HCT116 (cell line): Measurements from ENCODE around the gene ARFRP1. TPM values are rescaled to one million over a fixed set of nuclear protein-coding genes. Genes with fewer than 3 reads are reported as not detected.

Source experiments
- ATAC-seq: fragments of 200-7000 bp; cut with Tn5 transposase; 2 replicates; pipeline ENCODE4 v1.9.1; 2020; ENCODE audit warnings: mild to moderate bottlenecking, moderate library complexity
- BruUV-seq: library from RNA; stranded (reverse); fragments of 400-500 nt; replicated peaks from 2 replicates; lab custom pipeline; 2021; lab: Mats Ljungman, UMichigan
- CTCF ChIA-PET: fragments of 300-600 bp; sonication (Branson Sonifier 250); formaldehyde crosslinking; loops from one replicate; lab custom pipeline; 2021; ENCODE audit warnings: antibody characterized with exemption; lab: Charles Lee
- POLR2A ChIA-PET: fragments of 300-600, 350-600 bp; sonication (Branson Sonifier 250); formaldehyde crosslinking; loops from one replicate; lab custom pipeline; 2021; ENCODE audit warnings: antibody characterized with exemption; lab: Charles Lee
- RAD21 ChIA-PET, 2 experiments: fragments of 300-600 bp; sonication (Branson Sonifier 250); formaldehyde crosslinking; loops; one replicate each; lab custom pipeline; 2023; ENCODE audit warnings: low total read pairs in 2 of 2; ENCODE audit not compliant: uncharacterized antibody in 2 of 2, unreplicated experiment in 2 of 2, low non-redundant PET in 1 of 2; lab: Charles Lee
- DNase-seq: peaks from one replicate; pipeline ENCODE4 v3.0.0-alpha.2; 2010; ENCODE audit warnings: low read depth, low spot score
- H2AFZ ChIP-seq: fragments of 200-600 bp; shearing (Covaris generic), sonication (generic); 2 replicates; pipeline ENCODE4 v1.6.1; 2017; ENCODE audit warnings: low read depth, mixed run types, mixed read lengths, antibody characterized with exemption, low read length; ENCODE audit not compliant: poor library complexity, severe bottlenecking
- H3K27ac ChIP-seq: 2 replicates; pipeline ENCODE4 v1.5.1; 2012; ENCODE audit warnings: low read depth, low read length
- H3K27me3 ChIP-seq: fragments of 200-600 bp; sonication (generic); 2 replicates; pipeline ENCODE4 v1.6.1; 2016; ENCODE audit warnings: mixed run types, low read length, mixed read lengths; ENCODE audit not compliant: insufficient read depth
- H3K36me3 ChIP-seq, 2 experiments: fragments of 200-500 bp in 1 of 2; fragments of 200-600 bp in 1 of 2; sonication (Bioruptor generic) in 1 of 2; sonication (generic) in 1 of 2; 2 replicates each; pipeline versions ENCODE4 v1.5.1 to v1.6.1; 2014 to 2016; ENCODE audit warnings: low read length in 2 of 2, inconsistent platforms in 1 of 2, mixed read lengths in 1 of 2, mixed run types in 1 of 2; ENCODE audit not compliant: insufficient read depth in 2 of 2, control insufficient read depth in 1 of 2
- H3K4me1 ChIP-seq, 2 experiments: fragments of 200-600 bp in 1 of 2; sonication (generic) in 1 of 2; 2 replicates each; pipeline versions ENCODE4 v1.5.1 to v1.6.1; 2012 to 2017; ENCODE audit warnings: low read length in 2 of 2, inconsistent platforms in 1 of 2, mild to moderate bottlenecking in 1 of 2, mixed read lengths in 1 of 2, mixed run types in 1 of 2, moderate library complexity in 1 of 2; ENCODE audit not compliant: insufficient read depth in 2 of 2, control insufficient read depth in 1 of 2
- H3K4me2 ChIP-seq: fragments of 200-600 bp; sonication (generic); 2 replicates; pipeline ENCODE4 v1.6.1; 2017; ENCODE audit warnings: mixed run types, low read length, mixed read lengths
- H3K4me3 ChIP-seq, 2 experiments: fragments of 200-600 bp in 1 of 2; sonication (generic) in 1 of 2; replicated peaks in 1 of 2; 2 replicates each; pipeline ENCODE4 v1.5.1; 2011 to 2016; ENCODE audit warnings: low read length in 2 of 2, control low read depth in 1 of 2, low read depth in 1 of 2, mild to moderate bottlenecking in 1 of 2, mixed read lengths in 1 of 2, mixed run types in 1 of 2
- H3K79me2 ChIP-seq: fragments of 200-600 bp; sonication (generic); 2 replicates; pipeline ENCODE4 v1.6.1; 2017; ENCODE audit warnings: mild to moderate bottlenecking, mixed run types, low read length, moderate library complexity, mixed read lengths; ENCODE audit not compliant: insufficient read depth
- H3K9ac ChIP-seq: fragments of 200-600 bp; sonication (generic); 2 replicates; pipeline ENCODE4 v1.6.1; 2016; ENCODE audit warnings: low read length, mixed read lengths
- H3K9me2 ChIP-seq: fragments of 200-600 bp; sonication (generic), shearing (Covaris generic); 2 replicates; pipeline ENCODE4 v1.6.1; 2017; ENCODE audit warnings: mixed run types, mild to moderate bottlenecking, moderate library complexity; ENCODE audit not compliant: insufficient read depth
- H3K9me3 ChIP-seq, 2 experiments: fragments of 200-500 bp in 1 of 2; fragments of 200-600 bp in 1 of 2; sonication (Bioruptor generic) in 1 of 2; sonication (generic) in 1 of 2; 2 replicates each; pipeline ENCODE4 v1.6.1; 2014 to 2017; ENCODE audit warnings: low read length in 2 of 2, mixed read lengths in 2 of 2, inconsistent platforms in 1 of 2, low read depth in 1 of 2, mild to moderate bottlenecking in 1 of 2, mixed run types in 1 of 2, moderate library complexity in 1 of 2; ENCODE audit not compliant: control insufficient read depth in 1 of 2, insufficient read depth in 1 of 2
- H4K20me1 ChIP-seq: fragments of 200-600 bp; sonication (generic), shearing (Covaris generic); 2 replicates; pipeline ENCODE4 v1.6.1; 2017; ENCODE audit warnings: mixed run types, mild to moderate bottlenecking, moderate library complexity; ENCODE audit not compliant: insufficient read depth
- CBX3 ChIP-seq: IDR thresholded peaks from 2 replicates; pipeline ENCODE4 v1.6.1; 2012; ENCODE audit warnings: low read depth
- CEBPB ChIP-seq: IDR thresholded peaks from 2 replicates; pipeline ENCODE4 v1.6.1; 2012; ENCODE audit warnings: low read depth
- CTCF ChIP-seq, 3 experiments: fragments of 200-600 bp in 1 of 3; sonication (generic) in 1 of 3; IDR thresholded peaks in 2 of 3; conservative IDR thresholded peaks in 1 of 3; 2 replicates each; pipeline ENCODE4 v1.5.1; 2012 to 2017; ENCODE audit warnings: low read depth in 2 of 3, low read length in 2 of 3, antibody characterized with exemption in 1 of 3, borderline replicate concordance in 1 of 3, control low read depth in 1 of 3, mild to moderate bottlenecking in 1 of 3, mixed read lengths in 1 of 3, mixed run types in 1 of 3, moderate library complexity in 1 of 3; ENCODE audit not compliant: insufficient read depth in 1 of 3
- EGR1 ChIP-seq: IDR thresholded peaks from 2 replicates; pipeline ENCODE4 v1.6.1; 2012; ENCODE audit warnings: low read depth
- JUND ChIP-seq: IDR thresholded peaks from 2 replicates; pipeline ENCODE4 v1.6.1; 2012
- POLR2A ChIP-seq: IDR thresholded peaks from 2 replicates; pipeline ENCODE4 v1.7.0; 2011; ENCODE audit warnings: borderline replicate concordance; ENCODE audit not compliant: insufficient read depth, insufficient read length; ENCODE audit errors: extremely low read depth
- POLR2AphosphoS5 ChIP-seq: IDR thresholded peaks from 2 replicates; pipeline ENCODE4 v1.6.1; 2011; ENCODE audit warnings: mild to moderate bottlenecking, low read depth, low read length, moderate library complexity
- RAD21 ChIP-seq: IDR thresholded peaks from 2 replicates; pipeline ENCODE4 v1.6.1; 2012; ENCODE audit warnings: low read depth, mild to moderate bottlenecking
- REST ChIP-seq: IDR thresholded peaks from 2 replicates; pipeline ENCODE4 v1.6.1; 2012; ENCODE audit warnings: low read depth
- TCF7L2 ChIP-seq: IDR thresholded peaks from 2 replicates; pipeline ENCODE4 v1.7.0; 2011; ENCODE audit warnings: borderline replicate concordance, inconsistent platforms; ENCODE audit not compliant: insufficient read depth, insufficient read length; ENCODE audit errors: extremely low read depth
- YY1 ChIP-seq: IDR thresholded peaks from 2 replicates; pipeline ENCODE4 v1.6.1; 2011; ENCODE audit warnings: low read length, low read depth, moderate library complexity, mild to moderate bottlenecking; ENCODE audit not compliant: insufficient replicate concordance; ENCODE audit errors: extremely low read depth
- ZNF274 ChIP-seq: fragments of 200-500 bp; sonication (Bioruptor generic); IDR thresholded peaks from 2 replicates; pipeline ENCODE4 v1.6.1; 2014; ENCODE audit warnings: mild to moderate bottlenecking, low read depth, low read length, inconsistent platforms
- intact Hi-C: fragments of 100-400 bp; cut with micrococcal nuclease; formaldehyde crosslinking; loops from 2 replicates; pipeline ENCODE4 v1.10.0; 2022
- total RNA-seq: library from RNA; stranded (reverse); gene quantifications from one replicate; pipeline ENCODE4 v1.2.1, GENCODE V29; 2021; ENCODE audit not compliant: unreplicated experiment

ARFRP1 gene
- total RNA-seq, 1 experiment from 2014 or later = 53.7 TPM

GRCh38 chr20:63745961-63746731, 38.4 kb upstream of the ARFRP1 start:
- ChIA-PET RAD21 (no interaction called here), CTCF (no interaction called here), POLR2A (no interaction called here)
- Histone ChIP-seq H3K27me3 (no peaks in the 10 kb centered on the region), H3K27ac (no peak overlapping the region; the same call in 1 of the 2 replicates), H2AFZ (no peak overlapping the region), H3K36me3 (peaks cover 3 to 23% of the 10 kb centered on the region in 2 experiments; a peak in 2 of 4 replicates), H3K9ac (no peak overlapping the region), H3K9me3 (no peaks in the 10 kb centered on the region), H3K4me2 (no peak overlapping the region), H3K9me2 (no peaks in the 10 kb centered on the region), H3K4me1 (peaks cover 7 to 10% of the 10 kb centered on the region in 2 experiments; a peak in 3 of 4 replicates), H3K4me3 (no peak overlapping the region), H4K20me1 (no peaks in the 10 kb centered on the region), H3K79me2 (peaks cover 12% of the 10 kb centered on the region)
- ATAC-seq (no peak), DNase-seq (no peak)
- BruUV-seq = no TSS peak
- intact Hi-C loops = no loop called here
- TF ChIP-seq RAD21 = no peak
- TF ChIP-seq POLR2AphosphoS5 = peak; percentile 29; the same call in 1 of the 2 replicates
- TF ChIP-seq CBX3 = no peak

- Histone ChIP-seq H3K9ac (no peak overlapping the region), H3K27me3 (no peaks in the 10 kb centered on the region), H3K4me2 (no peak overlapping the region), H3K4me3 (no peak overlapping the region), H3K9me2 (no peaks in the 10 kb centered on the region), H3K27ac (no peak overlapping the region), H3K9me3 (no peaks in the 10 kb centered on the region), H3K36me3 (peaks cover 3 to 23% of the 10 kb centered on the region in 2 experiments; a peak in 2 of 4 replicates), H4K20me1 (no peaks in the 10 kb centered on the region), H2AFZ (no peak overlapping the region), H3K79me2 (peaks cover 18% of the 10 kb centered on the region), H3K4me1 (peaks cover 7 to 13% of the 10 kb centered on the region in 2 experiments; a peak in 3 of 4 replicates)
- no TSS peak for BruUV-seq
- ChIA-PET CTCF (no interaction called here), POLR2A (no interaction called here), RAD21 (no interaction called here)
- ATAC-seq (no peak), DNase-seq (no peak)
- intact Hi-C loops = no loop called here
- TF ChIP-seq EGR1 = no peak
- TF ChIP-seq CTCF (IDR thresholded peaks at IDR 0.05 in 2 of 3, conservative IDR thresholded peaks at IDR 0.05 in 1 of 3; ENCODE audit: borderline replicate concordance in 1 of 3, insufficient read depth in 1 of 3, low read depth in 2 of 3, low read length in 2 of 3) = no peak
- TF ChIP-seq RAD21 = no peak
- TF ChIP-seq REST = no peak
- TF ChIP-seq YY1 = no peak
- TF ChIP-seq CEBPB = no peak
- TF ChIP-seq TCF7L2 = no peak
- TF ChIP-seq JUND = no peak
- no peak for TF ChIP-seq POLR2A
- TF ChIP-seq ZNF274 = no peak
Observed at GRCh38 chr20:63745424-63745805, 37.6 kb upstream of the ARFRP1 start.
